ENCODE measurements around the gene PRDM16. TPM values are rescaled to one million over a fixed set of nuclear protein-coding genes. Genes with fewer than 3 reads are reported as not detected.

Gene PRDM16
- total and polyA plus RNA-seq, 2 of the 4 experiments (the other 2 are of a cell fraction) = 0.02 TPM; not detected in 1

- Histone ChIP-seq H3K18ac (ENCODE audit: low read depth, low read length) (no peak overlapping the region), H3K79me1 (ENCODE audit: low read depth in 1 of 2, low read length in 2 of 2) (no peaks in the 10 kb centered on the region), H3K9me3 (ENCODE audit: control insufficient read depth, insufficient read depth, low read length) (peaks cover 56% of the 10 kb centered on the region), H2AK5ac (ENCODE audit: low read depth, low read length) (no peak overlapping the region), H2BK5ac (ENCODE audit: low read depth, low read length, poor library complexity, severe bottlenecking) (no peak overlapping the region), H4K8ac (ENCODE audit: low read depth in 2 of 2, low read length in 2 of 2) (no peak overlapping the region), H3K23ac (ENCODE audit: low read depth, low read length) (no peak overlapping the region), H2BK120ac (ENCODE audit: low read depth, low read length) (no peak overlapping the region), H3K27me3 (ENCODE audit: control insufficient read depth, insufficient read depth, low read length) (no peaks in the 10 kb centered on the region), H4K20me1 (ENCODE audit: insufficient read depth, low read length) (no peaks in the 10 kb centered on the region), H3K14ac (replicated peaks; ENCODE audit: low read depth, low read length) (no peak overlapping the region), H2BK20ac (ENCODE audit: low read depth, low read length) (no peak overlapping the region), H3K4me3 (ENCODE audit: insufficient read depth, low read depth, low read length) (no peak overlapping the region), H3K9ac (ENCODE audit: low read depth, low read length) (no peak overlapping the region), H3K4me2 (ENCODE audit: low read depth, low read length) (no peak overlapping the region), H4K91ac (ENCODE audit: insufficient read depth, low read depth, low read length) (no peak overlapping the region), H3K4ac (ENCODE audit: low read depth, low read length) (no peak overlapping the region), H3K27ac (ENCODE audit: insufficient read depth, low read length) (no peak overlapping the region), H4K5ac (ENCODE audit: low read depth, low read length) (no peak overlapping the region), H2BK15ac (ENCODE audit: low read depth, low read length) (no peak overlapping the region), H2AK9ac (replicated peaks; ENCODE audit: low read depth, low read length, poor library complexity) (no peak overlapping the region), H3K4me1 (ENCODE audit: control insufficient read depth, insufficient read depth, low read length) (no peaks in the 10 kb centered on the region), H3K36me3 (ENCODE audit: control insufficient read depth, insufficient read depth, low read length) (no peaks in the 10 kb centered on the region), H3K9me1 (ENCODE audit: insufficient read depth, low read length) (no peaks in the 10 kb centered on the region), H2AFZ (replicated peaks; ENCODE audit: low read length, poor library complexity) (no peak overlapping the region), H3K56ac (ENCODE audit: extremely low read depth, insufficient read depth, low read length) (no peak overlapping the region)
- WGBS, 2 experiments (ENCODE audit: extremely low coverage in 2 of 2, insufficient read length in 1 of 2) = 80% methylated on average over 1 of the region's 11 CpGs; no CpG with 5 or more reads in 1 of the 2 experiments
- intact Hi-C loops (cut with micrococcal nuclease) (no loop called here), in situ Hi-C loops (cut with MboI; ENCODE audit: low sequenced_read_pairs) (no loop called here), dilution Hi-C loops (cut with HindIII; ENCODE audit: low sequenced_read_pairs, unreplicated experiment) (no loop called here)
- no peak for DNase-seq
- ATAC-seq (ENCODE audit: low read depth) = no peak
- POLR2A ChIA-PET (ENCODE audit: unreplicated experiment) = no interaction called here
- no TSS peak for BruUV-seq (replicated peaks)
- TF ChIP-seq CHD1 (IDR thresholded peaks at IDR 0.05; ENCODE audit: low read depth, low read length) (no peak), FOS (IDR thresholded peaks at IDR 0.05; ENCODE audit: low read depth, low read length) (no peak), USF2 (IDR thresholded peaks at IDR 0.05; ENCODE audit: low read depth, low read length) (no peak), SMC3 (IDR thresholded peaks at IDR 0.05; ENCODE audit: low read depth, low read length) (no peak)
- CTCF ChIA-PET = no interaction called here
Measured at GRCh38 chr1:3024588-3024987, 44.4 kb upstream of the PRDM16 start.
